GM21526 (cell line): ENCODE results near the gene LAMB3.

Experiments
- ATAC-seq: cut with Tn5 transposase; IDR thresholded peaks from one replicate; pipeline ENCODE4 v1.9.1; 2021; ENCODE audit warnings: moderate library complexity; ENCODE audit not compliant: unreplicated experiment, low FRiP score

Gene LAMB3

GRCh38 chr1:209569455-209570207 lies 82.6 kb downstream of the LAMB3 start:
- no peak for ATAC-seq

DNA sequence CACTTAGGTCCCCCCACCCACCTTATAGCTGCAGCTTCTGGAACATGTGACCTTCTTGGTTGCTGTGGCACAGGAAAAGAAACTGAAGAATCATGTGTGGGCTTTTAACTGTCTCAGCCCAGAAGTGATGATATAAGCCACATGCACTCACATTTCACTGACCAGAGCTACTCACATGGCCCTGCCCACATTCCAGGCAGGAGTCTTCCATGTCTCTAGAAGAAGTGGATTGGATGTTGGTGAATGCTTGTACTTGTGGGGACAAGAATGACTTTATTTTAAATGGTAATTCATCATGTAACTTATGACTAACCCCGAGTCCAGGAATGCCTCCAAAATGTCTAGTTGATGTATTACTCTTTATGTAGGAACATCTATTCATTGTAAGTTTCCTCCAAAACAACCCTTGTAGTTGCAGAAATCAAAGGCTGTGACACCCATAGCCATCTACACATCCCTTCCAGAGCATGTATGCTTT lies 84.5 kb downstream of the LAMB3 start:
- ATAC-seq, result no peak

DNA sequence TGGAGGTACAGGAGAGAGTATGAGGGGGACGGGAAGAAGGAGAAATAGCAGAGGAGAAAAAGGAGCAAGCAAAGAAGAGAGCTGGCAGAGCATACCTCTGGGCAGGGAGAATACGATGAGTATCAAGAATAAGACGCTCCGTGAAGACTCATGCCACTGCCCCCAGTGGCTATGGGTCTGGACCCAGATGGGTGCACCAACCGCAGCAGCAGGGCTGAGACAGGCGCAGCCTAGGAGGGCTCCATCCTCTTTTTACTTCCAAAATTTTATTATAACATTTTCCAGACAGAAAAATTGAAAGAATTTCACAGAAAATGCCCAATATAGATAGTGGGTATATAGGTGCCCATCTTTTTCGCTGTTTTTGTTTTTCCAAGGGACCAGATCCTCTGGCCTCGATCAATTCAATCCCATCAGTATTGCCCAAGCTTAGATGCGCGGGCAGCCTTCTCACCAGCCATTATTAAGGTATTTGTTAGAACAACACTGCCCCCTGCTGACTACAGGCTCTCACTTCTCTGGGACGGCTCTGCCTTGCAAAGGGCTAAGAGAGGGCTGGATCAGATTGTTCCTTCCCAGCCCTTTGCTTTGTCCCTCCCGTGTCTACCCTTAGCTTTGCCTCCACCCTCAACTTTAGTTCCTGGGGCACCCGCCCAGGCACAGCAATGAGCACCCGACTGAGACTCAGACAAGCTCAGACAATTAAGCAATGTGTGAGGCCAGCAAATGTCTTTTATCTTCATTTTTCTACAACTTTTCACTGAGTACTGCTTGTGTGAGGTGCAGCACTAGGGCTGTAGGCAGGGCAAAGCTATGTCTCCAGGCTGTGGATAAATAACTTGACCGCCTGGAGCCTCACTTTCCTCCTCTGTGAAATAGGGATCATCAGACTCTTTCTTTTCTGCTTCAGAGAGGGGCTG lies 86.2 kb downstream of the LAMB3 start:
- peak; percentile 86 for ATAC-seq
